Spleen (tissue), 11 donors: ENCODE measurements around the gene NSD1. TPM values are rescaled to one million over a fixed set of nuclear protein-coding genes. Genes with fewer than 3 reads are reported as not detected.

ENCODE experiments used
- DNase-seq: peaks from one replicate; pipeline ENCODE4 v3.0.0-alpha.2; 2020
- H3K27ac ChIP-seq, 8 donors: fragments of 200-600 bp; sonication (generic) in 7 of 8; 1 replicate in 4 of 8; 2 replicates in 4 of 8; pipeline versions ENCODE4 v1.5.0 to v1.8.0; 2016 to 2021; ENCODE audit warnings: inconsistent platforms in 4 of 8, mild to moderate bottlenecking in 4 of 8, moderate library complexity in 1 of 8
- H3K27me3 ChIP-seq, 7 donors: fragments of 200-600 bp; sonication (generic) in 6 of 7; replicated peaks in 1 of 7; 1 replicate in 4 of 7; 2 replicates in 3 of 7; pipeline versions ENCODE4 v1.5.0 to v1.8.0; 2016 to 2021; ENCODE audit warnings: inconsistent platforms in 3 of 7, mild to moderate bottlenecking in 1 of 7
- H3K36me3 ChIP-seq, 6 donors: fragments of 200-600 bp; sonication (generic) in 5 of 6; 1 replicate in 4 of 6; 2 replicates in 2 of 6; pipeline versions ENCODE4 v1.5.0 to v1.8.0; 2016 to 2021; ENCODE audit warnings: inconsistent platforms in 2 of 6
- H3K4me1 ChIP-seq, 6 donors: fragments of 200-600 bp; sonication (generic) in 5 of 6; 1 replicate in 3 of 6; 2 replicates in 3 of 6; pipeline versions ENCODE4 v1.5.0 to v1.8.0; 2016 to 2021; ENCODE audit warnings: inconsistent platforms in 3 of 6
- H3K4me3 ChIP-seq, 8 donors: fragments of 200-600 bp; sonication (generic) in 7 of 8; 1 replicate in 4 of 8; 2 replicates in 4 of 8; pipeline versions ENCODE4 v1.5.0 to v1.8.0; 2016 to 2021; ENCODE audit warnings: inconsistent platforms in 4 of 8, mild to moderate bottlenecking in 4 of 8, moderate library complexity in 2 of 8
- H3K9me3 ChIP-seq, 8 donors: fragments of 200-600 bp; sonication (generic) in 7 of 8; 1 replicate in 4 of 8; 2 replicates in 4 of 8; pipeline versions ENCODE4 v1.5.0 to v1.8.0; 2016 to 2021; ENCODE audit warnings: inconsistent platforms in 4 of 8
- POLR2A ChIP-seq, 3 donors: fragments of 450-650 bp; IDR thresholded peaks; one replicate each; pipeline ENCODE4 v1.5.1; 2017; ENCODE audit warnings: antibody characterized with exemption in 3 of 3, mild to moderate bottlenecking in 1 of 3
- POLR2AphosphoS5 ChIP-seq, 3 donors: sonication (generic); formaldehyde crosslinking; IDR thresholded peaks; one replicate each; pipeline ENCODE4 v1.5.1; 2017; ENCODE audit warnings: antibody characterized with exemption in 3 of 3
- WGBS, 5 donors: extraction: QIAGEN DNeasy Blood & Tissue Kit in 3 of 5; methylation state at CpG; one replicate each; pipeline versions ENCODE4 v1.1.5 to v1.1.7; 2013 to 2018; 5-methylcytosine and 5-hydroxymethylcytosine counted together
- intact Hi-C: fragments of 100-400 bp; cut with DNase I; formaldehyde crosslinking; loops from one replicate; pipeline ENCODE4 v1.15.0; 2023; ENCODE audit warnings: low total_unique reads
- polyA plus RNA-seq, 3 donors: library from polyadenylated mRNA; stranded (reverse); fragments of 200-250 nt; gene quantifications; one replicate each; pipeline ENCODE4 v1.2.1, GENCODE V29; 2013
- total RNA-seq, 7 donors: library from RNA; depleted of rRNA in 3 of 7; stranded (reverse); fragments of >200 nt in 3 of 7; fragmentation: NEBNext Ultra II Directional in 4 of 7; extraction: Animal tissue kit (Norgen Biotek cat#: 25700) in 4 of 7; gene quantifications; one replicate each; pipeline versions ENCODE4 v1.1.0 to v1.2.1, GENCODE V29; 2016 to 2021
- TF ChIP-seq, protein P1 (sequence below), 11 experiments: fragments of 200-600 bp in 7 of 11; fragments of 450-650 bp in 4 of 11; sonication (generic) in 4 of 11; IDR thresholded peaks in 8 of 11; conservative IDR thresholded peaks in 3 of 11; 1 replicate in 7 of 11; 2 replicates in 4 of 11; pipeline versions ENCODE4 v1.4.0 to v1.8.0; 2016 to 2021; ENCODE audit warnings: antibody characterized with exemption in 11 of 11, inconsistent platforms in 4 of 11, mild to moderate bottlenecking in 1 of 11
- donor health status: healthy with polysubstance abuse.
- donor health status: DM: no; HTN: no; CAD: no; lungs with moderate emphysema.
- donor health status: DM: no; HTN: no; CAD: no.
- donor health status: Bipolar disorder and iron deficiency.
- donor health status: healthy.
- donor health status: DM: no; HTN: no; CAD: no.
- donor health status: DM: yes; HTN: yes; CAD: no.

Gene NSD1
- total and polyA plus RNA-seq, 10 donors = 4.1 to 130 (median 69.1) TPM

DNA sequence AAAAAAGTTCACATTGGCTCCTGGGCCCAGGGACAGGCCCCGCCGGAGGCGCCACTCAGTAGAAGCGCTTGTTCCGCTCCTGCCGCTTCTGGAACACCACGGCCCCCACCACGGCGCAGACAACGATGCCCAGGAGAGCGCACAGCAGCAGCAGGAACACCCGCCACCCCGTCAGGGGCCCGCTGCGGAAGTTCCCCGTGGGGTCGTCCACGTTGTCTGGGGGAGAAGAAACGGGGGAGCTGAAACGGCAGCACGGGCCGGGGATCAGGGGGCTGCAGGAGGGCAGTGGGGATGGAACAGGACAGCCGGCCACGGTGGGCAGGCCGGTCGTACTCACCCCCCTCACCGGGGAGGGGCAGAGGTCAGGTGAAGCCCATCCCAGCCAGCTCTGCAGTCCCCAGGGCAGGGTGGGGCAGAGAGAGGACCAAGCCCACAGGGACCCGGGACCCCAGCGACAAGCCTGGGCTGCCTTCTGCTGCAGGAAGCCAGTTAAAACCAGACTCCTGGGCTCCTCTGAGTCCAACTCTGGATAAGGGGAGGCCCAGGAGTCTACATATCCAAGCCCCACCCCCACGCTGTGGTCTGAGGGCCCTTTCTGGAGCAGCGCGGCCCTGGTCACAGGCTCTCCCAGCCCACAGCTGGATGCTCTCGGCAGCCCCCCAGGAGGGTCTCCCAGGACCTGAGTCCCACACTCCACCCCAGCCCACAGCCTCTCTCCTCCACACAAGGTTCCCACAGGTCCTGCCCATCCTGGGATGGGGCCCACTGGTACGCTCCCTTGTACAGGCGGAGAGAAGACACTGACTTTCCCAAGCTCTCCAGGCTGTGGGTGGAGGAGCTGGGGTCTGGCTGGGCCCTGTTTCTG is 198.7 kb downstream of the NSD1 start:
- TF ChIP-seq, protein P1, sequence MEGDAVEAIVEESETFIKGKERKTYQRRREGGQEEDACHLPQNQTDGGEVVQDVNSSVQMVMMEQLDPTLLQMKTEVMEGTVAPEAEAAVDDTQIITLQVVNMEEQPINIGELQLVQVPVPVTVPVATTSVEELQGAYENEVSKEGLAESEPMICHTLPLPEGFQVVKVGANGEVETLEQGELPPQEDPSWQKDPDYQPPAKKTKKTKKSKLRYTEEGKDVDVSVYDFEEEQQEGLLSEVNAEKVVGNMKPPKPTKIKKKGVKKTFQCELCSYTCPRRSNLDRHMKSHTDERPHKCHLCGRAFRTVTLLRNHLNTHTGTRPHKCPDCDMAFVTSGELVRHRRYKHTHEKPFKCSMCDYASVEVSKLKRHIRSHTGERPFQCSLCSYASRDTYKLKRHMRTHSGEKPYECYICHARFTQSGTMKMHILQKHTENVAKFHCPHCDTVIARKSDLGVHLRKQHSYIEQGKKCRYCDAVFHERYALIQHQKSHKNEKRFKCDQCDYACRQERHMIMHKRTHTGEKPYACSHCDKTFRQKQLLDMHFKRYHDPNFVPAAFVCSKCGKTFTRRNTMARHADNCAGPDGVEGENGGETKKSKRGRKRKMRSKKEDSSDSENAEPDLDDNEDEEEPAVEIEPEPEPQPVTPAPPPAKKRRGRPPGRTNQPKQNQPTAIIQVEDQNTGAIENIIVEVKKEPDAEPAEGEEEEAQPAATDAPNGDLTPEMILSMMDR (IDR thresholded peaks at IDR 0.05 in 8 of 11, conservative IDR thresholded peaks at IDR 0.05 in 3 of 11) = no peak
- TF ChIP-seq POLR2AphosphoS5 (IDR thresholded peaks at IDR 0.05) = no peak
- H3K27ac ChIP-seq = peak overlapping the region in 3 of 8 donors; percentile 1 to 71 (median 50)
- peak; percentile 74 for DNase-seq
- 43 to 67% (median 56%) methylated on average over 25 to 35 of the region's 35 CpGs for WGBS, 5 donors
- H3K9me3 ChIP-seq = no peaks in the 10 kb centered on the region
- peaks cover 0 to 67% (median 27%) of the 10 kb centered on the region in 6 donors for H3K4me1 ChIP-seq
- intact Hi-C loops = no loop called here
- H3K36me3 ChIP-seq = peaks cover 4 to 100% (median 70%) of the 10 kb centered on the region in 6 donors
- no peaks in the 10 kb centered on the region for H3K27me3 ChIP-seq
- no peak overlapping the region for H3K4me3 ChIP-seq

- Histone ChIP-seq H3K27me3 (no peaks in the 10 kb centered on the region), H3K27ac (no peak overlapping the region), H3K9me3 (no peaks in the 10 kb centered on the region), H3K36me3 (peaks cover 8 to 100% (median 76%) of the 10 kb centered on the region in 6 donors), H3K4me3 (no peak overlapping the region), H3K4me1 (peaks cover 0 to 67% (median 25%) of the 10 kb centered on the region in 6 donors)
- TF ChIP-seq POLR2A (IDR thresholded peaks at IDR 0.05) = no peak
- peak in 1 of 3 donors; percentile 31 for TF ChIP-seq POLR2AphosphoS5 (IDR thresholded peaks at IDR 0.05)
- DNase-seq = peak; percentile 72
- intact Hi-C loops = no loop called here
- 83 to 89% (median 87%) methylated on average over 12 to 13 of the region's 13 CpGs for WGBS, 5 donors
Measured at GRCh38 chr5:177332896-177333260, 199.3 kb downstream of the NSD1 start.

GRCh38 chr5:177333420-177334154 is 200.0 kb downstream of the NSD1 start:
- H3K36me3 ChIP-seq = peaks cover 8 to 100% (median 83%) of the 10 kb centered on the region in 6 donors
- DNase-seq = peak; percentile 35

DNA sequence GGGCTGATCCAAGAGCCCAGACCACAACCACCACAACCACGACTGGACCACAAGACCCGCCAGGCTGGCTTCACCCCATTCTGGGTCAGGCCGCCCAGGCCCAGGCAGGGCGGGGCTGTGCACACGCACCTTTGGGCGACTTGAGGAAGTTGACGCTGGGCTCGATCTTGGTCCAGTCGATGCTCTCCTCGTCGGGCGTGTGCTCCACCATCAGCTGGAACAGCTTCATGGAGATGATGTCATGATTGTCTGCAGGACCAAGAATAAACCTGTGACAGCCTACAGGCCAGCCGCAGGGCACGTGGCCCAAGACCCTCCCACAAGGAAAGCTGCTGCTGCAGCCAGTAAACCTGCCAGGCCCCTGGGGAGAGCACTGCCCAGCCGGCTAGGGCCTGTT is 200.6 kb downstream of the NSD1 start:
- H3K4me1 ChIP-seq = peaks cover 0 to 70% (median 27%) of the 10 kb centered on the region in 6 donors
- intact Hi-C loops = no loop called here
- DNase-seq = peak; percentile 62

More at GRCh38 chr5:177333420-177334154, 200.0 kb downstream of the NSD1 start:
- intact Hi-C loops = no loop called here
- no peak for TF ChIP-seq POLR2AphosphoS5 (IDR thresholded peaks at IDR 0.05)
- TF ChIP-seq POLR2A (IDR thresholded peaks at IDR 0.05) = no peak
- Histone ChIP-seq H3K9me3 (no peaks in the 10 kb centered on the region), H3K4me3 (no peak overlapping the region), H3K27me3 (no peaks in the 10 kb centered on the region), H3K27ac (no peak overlapping the region), H3K4me1 (peaks cover 0 to 67% (median 22%) of the 10 kb centered on the region in 6 donors)
- 84 to 89% (median 87%) methylated on average over 16 of the region's 16 CpGs for WGBS, 5 donors

More for the DNA sequence above, 200.6 kb downstream of the NSD1 start:
- peaks cover 8 to 100% (median 88%) of the 10 kb centered on the region in 6 donors for H3K36me3 ChIP-seq
- TF ChIP-seq POLR2A (IDR thresholded peaks at IDR 0.05) (no peak), POLR2AphosphoS5 (IDR thresholded peaks at IDR 0.05) (peak in 1 of 3 donors; percentile 43)
- TF ChIP-seq, protein P1 (IDR thresholded peaks at IDR 0.05 in 8 of 11, conservative IDR thresholded peaks at IDR 0.05 in 3 of 11) = no peak
- no peaks in the 10 kb centered on the region for H3K27me3 ChIP-seq
- 77 to 87% (median 80%) methylated on average over 5 to 15 of the region's 15 CpGs for WGBS, 5 donors
- no peak overlapping the region for H3K4me3 ChIP-seq
- H3K9me3 ChIP-seq = no peaks in the 10 kb centered on the region
- H3K27ac ChIP-seq = no peak overlapping the region
